Right ventricle myocardium superior (tissue), 1 donor: ENCODE data around the gene FOXF1. TPM values are rescaled to one million over a fixed set of nuclear protein-coding genes. Genes with fewer than 3 reads are reported as not detected.
A peak's percentile ranks its signal among the peaks of the same experiment; 100 is the strongest.

Experiments
- ATAC-seq: fragments of 200-7000 bp; cut with Tn5 transposase; one replicate; pipeline ENCODE4 v1.9.1; 2020; ENCODE audit warnings: mild to moderate bottlenecking; ENCODE audit not compliant: poor library complexity
- DNase-seq: peaks from one replicate; pipeline ENCODE4 v3.0.0-alpha.2; 2020
- intact Hi-C: fragments of 100-400 bp; cut with DNase I; formaldehyde crosslinking; loops from one replicate; pipeline ENCODE4 v1.11.2; 2022
- total RNA-seq: library from RNA; stranded (reverse); fragmentation: NEBNext Ultra II Directional; extraction: Animal tissue kit (Norgen Biotek cat#: 25700); gene quantifications from one replicate; pipeline ENCODE4 v1.2.1, GENCODE V29; 2021
- donor health status: DM: no; HTN: yes; CAD: no; lungs with severe emphysema.

FOXF1 gene
- total RNA-seq, 1 donor from 2014 or later: 0.11 TPM

- ATAC-seq: no peak
- no peak for DNase-seq
- intact Hi-C loops: no loop called here
Observed at GRCh38 chr16:86500708-86501510, 9.4 kb upstream of the FOXF1 start.

- no peak for ATAC-seq
- intact Hi-C loops: no loop called here
Observed at GRCh38 chr16:86501989-86502855, 8.1 kb upstream of the FOXF1 start.

GRCh38 chr16:86502856-86503748, 7.2 kb upstream of the FOXF1 start:
- intact Hi-C loops: no loop called here
- no peak for ATAC-seq
- DNase-seq: no peak

More at GRCh38 chr16:86501989-86502855, 8.1 kb upstream of the FOXF1 start:
- no peak for DNase-seq

- intact Hi-C loops: no loop called here
- no peak for ATAC-seq
- no peak for DNase-seq
Observed at GRCh38 chr16:86503830-86504229, 6.5 kb upstream of the FOXF1 start.

GRCh38 chr16:86504315-86505184, 5.8 kb upstream of the FOXF1 start:
- intact Hi-C loops: no loop called here

GRCh38 chr16:86505185-86505898, 5.0 kb upstream of the FOXF1 start:
- intact Hi-C loops: no loop called here
- no peak for ATAC-seq
- DNase-seq: no peak

More at GRCh38 chr16:86504315-86505184, 5.8 kb upstream of the FOXF1 start:
- DNase-seq (no peak), ATAC-seq (no peak)

- intact Hi-C loops: no loop called here
- no peak for ATAC-seq
Observed at GRCh38 chr16:86505899-86506864, 4.1 kb upstream of the FOXF1 start.

GRCh38 chr16:86507173-86508027, 2.9 kb upstream of the FOXF1 start:
- intact Hi-C loops: no loop called here
- DNase-seq (no peak), ATAC-seq (no peak)

More at GRCh38 chr16:86505899-86506864, 4.1 kb upstream of the FOXF1 start:
- DNase-seq: no peak

- DNase-seq (no peak), ATAC-seq (no peak)
- intact Hi-C loops: no loop called here
Observed at GRCh38 chr16:86508028-86508946, 2.0 kb upstream of the FOXF1 start.

- DNase-seq (peak; percentile 68), ATAC-seq (peak; percentile 79)
- intact Hi-C loops: no loop called here
Observed at GRCh38 chr16:86508947-86509758, 1.2 kb upstream of the FOXF1 start.

- ATAC-seq (peak; percentile 70), DNase-seq (no peak)
- intact Hi-C loops: loop anchor here (10.0 kb wide), 1 partner anchor 685 kb away; no protein-coding TSS in a partner anchor
Observed at GRCh38 chr16:86509759-86510464, 415 bp upstream of the FOXF1 start.

GRCh38 chr16:86511317-86512161, 1.2 kb downstream of the FOXF1 start:
- ATAC-seq (no peak), DNase-seq (no peak)
- intact Hi-C loops: loop anchor here (10.0 kb wide), 1 partner anchor 687 kb away; no protein-coding TSS in a partner anchor
